ENCODE measurements around the gene NFAM1. TPM values are rescaled to one million over a fixed set of nuclear protein-coding genes. Genes with fewer than 3 reads are reported as not detected.

The NFAM1 gene
- total RNA-seq, 3 donors from 2014 or later (not counting 1 experiment from before 2014, with no cell fraction given), result 2.4 to 7.8 (median 3.6) TPM

DNA sequence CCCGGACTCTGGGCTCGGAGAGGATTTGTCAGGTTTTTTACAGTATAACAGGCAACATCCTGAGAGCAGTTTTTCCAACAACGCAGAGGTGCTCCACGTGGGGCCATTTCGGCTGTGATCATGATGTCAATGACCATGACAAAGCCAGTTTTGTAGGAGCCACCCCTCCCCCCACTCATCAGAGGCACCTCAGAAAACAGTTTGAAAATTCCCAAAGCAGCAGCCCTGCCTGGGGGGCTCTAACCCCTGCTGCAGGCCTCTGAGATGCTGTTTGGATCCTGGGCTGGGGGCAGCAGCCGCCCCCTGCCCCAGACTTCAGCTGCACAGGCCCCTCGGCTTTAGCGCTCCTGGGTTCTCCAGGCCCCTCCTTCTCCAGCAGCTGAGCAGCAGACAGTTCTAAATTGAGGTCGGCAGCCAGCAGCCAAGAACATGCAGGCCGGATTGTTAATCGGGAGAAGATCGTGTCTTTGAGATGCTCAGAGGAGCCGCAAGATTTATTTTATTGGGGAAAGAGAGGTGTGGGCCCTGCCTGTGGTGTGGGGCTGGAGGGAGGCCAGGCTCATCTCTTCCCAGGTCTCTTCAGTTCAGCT, 19.4 kb downstream of the NFAM1 start:
- Histone ChIP-seq H3K9me3 (ENCODE audit: control insufficient read depth, insufficient read depth, low read length) (no peaks in the 10 kb centered on the region), H3K36me3 (ENCODE audit: control insufficient read depth, insufficient read depth, low read length) (no peaks in the 10 kb centered on the region), H3K4me3 (ENCODE audit: low read length) (no peak overlapping the region), H3K27me3 (ENCODE audit: control insufficient read depth, insufficient read depth, low read length) (no peaks in the 10 kb centered on the region), H3K27ac (ENCODE audit: low read length) (no peak overlapping the region), H3K4me1 (ENCODE audit: control insufficient read depth, insufficient read depth, low read length) (no peaks in the 10 kb centered on the region)
- ATAC-seq, result no peak
- intact Hi-C loops (cut with micrococcal nuclease), result no loop called here
- DNase-seq, result no peak
- no peak overlapping the region for H3K27ac Mint-ChIP-seq
- no peaks in the 10 kb centered on the region for H3K27me3 Mint-ChIP-seq (ENCODE audit: low read depth in 2 of 2)
- H3K9me3 Mint-ChIP-seq, result no peaks in the 10 kb centered on the region
- WGBS (ENCODE audit: insufficient coverage), result 88% methylated on average over 13 of the region's 13 CpGs
- H3K4me3 Mint-ChIP-seq, result no peak overlapping the region
- H3K4me1 Mint-ChIP-seq, result peaks cover 0 to 4% of the 10 kb centered on the region in 2 donors
- TF ChIP-seq, protein P1, sequence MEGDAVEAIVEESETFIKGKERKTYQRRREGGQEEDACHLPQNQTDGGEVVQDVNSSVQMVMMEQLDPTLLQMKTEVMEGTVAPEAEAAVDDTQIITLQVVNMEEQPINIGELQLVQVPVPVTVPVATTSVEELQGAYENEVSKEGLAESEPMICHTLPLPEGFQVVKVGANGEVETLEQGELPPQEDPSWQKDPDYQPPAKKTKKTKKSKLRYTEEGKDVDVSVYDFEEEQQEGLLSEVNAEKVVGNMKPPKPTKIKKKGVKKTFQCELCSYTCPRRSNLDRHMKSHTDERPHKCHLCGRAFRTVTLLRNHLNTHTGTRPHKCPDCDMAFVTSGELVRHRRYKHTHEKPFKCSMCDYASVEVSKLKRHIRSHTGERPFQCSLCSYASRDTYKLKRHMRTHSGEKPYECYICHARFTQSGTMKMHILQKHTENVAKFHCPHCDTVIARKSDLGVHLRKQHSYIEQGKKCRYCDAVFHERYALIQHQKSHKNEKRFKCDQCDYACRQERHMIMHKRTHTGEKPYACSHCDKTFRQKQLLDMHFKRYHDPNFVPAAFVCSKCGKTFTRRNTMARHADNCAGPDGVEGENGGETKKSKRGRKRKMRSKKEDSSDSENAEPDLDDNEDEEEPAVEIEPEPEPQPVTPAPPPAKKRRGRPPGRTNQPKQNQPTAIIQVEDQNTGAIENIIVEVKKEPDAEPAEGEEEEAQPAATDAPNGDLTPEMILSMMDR (IDR thresholded peaks at IDR 0.05), result no peak
- no peaks in the 10 kb centered on the region for H3K36me3 Mint-ChIP-seq

DNA sequence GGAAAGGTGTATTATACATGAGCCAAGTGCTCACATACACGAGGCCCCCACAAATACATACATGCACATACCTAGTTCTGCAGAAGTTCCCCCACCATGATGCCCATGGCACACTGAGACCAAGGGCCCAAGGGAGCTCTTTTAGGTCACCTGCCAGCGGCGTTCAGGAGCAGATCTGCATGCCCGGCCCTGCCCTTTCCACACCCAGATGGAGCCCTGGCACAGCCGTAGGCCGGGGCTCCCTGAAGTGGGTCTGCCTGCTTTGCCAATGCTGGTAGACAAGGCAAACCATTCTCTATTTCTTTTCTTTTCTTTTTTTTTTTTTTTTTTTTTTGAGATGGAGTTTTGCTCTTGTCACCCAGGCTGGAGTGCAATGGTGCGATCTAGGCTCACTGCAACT, 21.5 kb downstream of the NFAM1 start:
- no peak overlapping the region for H3K4me3 Mint-ChIP-seq
- no peaks in the 10 kb centered on the region for H3K9me3 ChIP-seq (ENCODE audit: control insufficient read depth, insufficient read depth, low read length)
- no peak overlapping the region for H3K4me3 ChIP-seq (ENCODE audit: low read length)
- no peaks in the 10 kb centered on the region for H3K4me1 Mint-ChIP-seq
- no peaks in the 10 kb centered on the region for H3K27me3 Mint-ChIP-seq (ENCODE audit: low read depth in 2 of 2)
- ATAC-seq (no peak), DNase-seq (no peak)
- no peaks in the 10 kb centered on the region for H3K36me3 Mint-ChIP-seq
- intact Hi-C loops (cut with micrococcal nuclease), result no loop called here
- no peak overlapping the region for H3K27ac Mint-ChIP-seq
- no peak overlapping the region for H3K27ac ChIP-seq (ENCODE audit: low read length)
- H3K27me3 ChIP-seq (ENCODE audit: control insufficient read depth, insufficient read depth, low read length), result no peaks in the 10 kb centered on the region
- H3K4me1 ChIP-seq (ENCODE audit: control insufficient read depth, insufficient read depth, low read length), result no peaks in the 10 kb centered on the region
- TF ChIP-seq, protein P1 (IDR thresholded peaks at IDR 0.05), result no peak
- no peaks in the 10 kb centered on the region for H3K9me3 Mint-ChIP-seq
- WGBS (ENCODE audit: insufficient coverage), result 91% methylated on average over 7 of the region's 7 CpGs
- H3K36me3 ChIP-seq (ENCODE audit: control insufficient read depth, insufficient read depth, low read length), result no peaks in the 10 kb centered on the region

DNA sequence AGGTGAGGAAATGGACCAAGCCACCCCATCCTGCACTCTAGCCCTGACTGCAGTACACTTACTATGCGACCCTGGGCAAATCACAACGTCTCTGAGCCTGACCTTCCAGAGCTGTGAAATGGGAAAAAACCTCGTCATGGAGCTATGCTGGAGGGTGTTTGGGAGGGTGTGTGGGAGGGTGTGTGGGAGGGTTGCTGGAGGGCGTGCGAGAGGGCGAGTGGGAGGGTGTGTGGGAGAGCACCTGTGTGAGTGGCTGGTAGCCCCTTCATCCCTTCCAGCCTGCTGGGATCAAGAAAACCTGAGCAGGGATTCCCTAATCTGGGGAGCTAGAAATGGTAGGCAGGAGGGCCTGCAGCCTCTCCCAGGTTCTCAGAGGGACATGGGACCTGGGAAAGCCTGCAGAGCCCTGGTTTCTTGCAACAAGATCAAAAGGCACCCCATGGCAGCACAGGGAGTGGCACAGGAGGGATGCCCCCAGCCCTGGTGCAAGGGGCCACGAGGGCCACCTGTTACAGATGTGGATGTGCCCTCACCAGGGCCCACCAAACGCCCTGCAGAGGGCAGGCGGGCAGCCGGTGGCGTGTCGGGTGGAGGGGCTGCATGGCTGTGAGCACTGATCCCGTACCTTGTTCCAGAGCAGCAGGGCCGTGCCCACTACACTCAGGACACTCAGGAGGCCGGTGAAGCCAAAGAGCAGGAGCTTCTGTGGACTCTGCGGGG, 23.2 kb downstream of the NFAM1 start:
- TF ChIP-seq, protein P1 (IDR thresholded peaks at IDR 0.05), result no peak
- Mint-ChIP-seq H3K9me3 (no peaks in the 10 kb centered on the region), H3K4me3 (no peak overlapping the region), H3K27ac (no peak overlapping the region), H3K36me3 (no peaks in the 10 kb centered on the region), H3K4me1 (no peaks in the 10 kb centered on the region), H3K27me3 (ENCODE audit: low read depth in 2 of 2) (no peaks in the 10 kb centered on the region)
- Histone ChIP-seq H3K36me3 (ENCODE audit: control insufficient read depth, insufficient read depth, low read length) (no peaks in the 10 kb centered on the region), H3K4me3 (ENCODE audit: low read length) (no peak overlapping the region), H3K27me3 (ENCODE audit: control insufficient read depth, insufficient read depth, low read length) (no peaks in the 10 kb centered on the region), H3K4me1 (ENCODE audit: control insufficient read depth, insufficient read depth, low read length) (no peaks in the 10 kb centered on the region), H3K9me3 (ENCODE audit: control insufficient read depth, insufficient read depth, low read length) (no peaks in the 10 kb centered on the region), H3K27ac (ENCODE audit: low read length) (no peak overlapping the region)
- WGBS (ENCODE audit: insufficient coverage), result 86% methylated on average over 16 of the region's 16 CpGs
- DNase-seq (no peak), ATAC-seq (no peak)
- intact Hi-C loops (cut with micrococcal nuclease), result no loop called here
